ENCODE data around the gene AGPAT1.
"Not testable (repeated sequence)": the region's sequence is repeated elsewhere in the genome, so short reads cannot be mapped to it uniquely, and the experiment has no call there.

- TF ChIP-seq EZH2 (IDR thresholded peaks at IDR 0.05; ENCODE audit: insufficient read depth, poor library complexity, severe bottlenecking); EZH2phosphoT487 (IDR thresholded peaks at IDR 0.05; ENCODE audit: insufficient read depth, low read depth): not testable (repeated sequence)
Measured at GRCh38 chr6:32193096-32193495, 17.2 kb upstream of the AGPAT1 start.

All from GM23248 (cell line).